Skeletal muscle satellite cell (primary cell): ENCODE results near the gene PPFIA4.

ENCODE experiments used
- H3K27me3 ChIP-seq: 2 replicates; pipeline ENCODE4 v1.7.0; 2013; ENCODE audit warnings: low read length; ENCODE audit not compliant: control insufficient read depth, insufficient read depth
- H3K36me3 ChIP-seq: 2 replicates; pipeline ENCODE4 v1.7.0; 2013; ENCODE audit warnings: mild to moderate bottlenecking, control low read depth, low read length; ENCODE audit not compliant: insufficient read depth
- H3K4me1 ChIP-seq: 2 replicates; pipeline ENCODE4 v1.7.0; 2013; ENCODE audit warnings: low read length; ENCODE audit not compliant: control insufficient read depth, insufficient read depth
- H3K4me2 ChIP-seq: 2 replicates; pipeline ENCODE4 v1.7.0; 2013; ENCODE audit warnings: mild to moderate bottlenecking, low read length
- H3K4me3 ChIP-seq: 2 replicates; pipeline ENCODE4 v1.7.0; 2013; ENCODE audit warnings: low read length
- H3K9ac ChIP-seq: 2 replicates; pipeline ENCODE4 v1.7.0; 2013; ENCODE audit warnings: mild to moderate bottlenecking, low read depth, low read length, moderate library complexity
- H3K9me3 ChIP-seq: replicated peaks from 2 replicates; pipeline ENCODE4 v1.7.0; 2013; ENCODE audit warnings: mild to moderate bottlenecking, control low read depth, low read length

PPFIA4 gene

DNA sequence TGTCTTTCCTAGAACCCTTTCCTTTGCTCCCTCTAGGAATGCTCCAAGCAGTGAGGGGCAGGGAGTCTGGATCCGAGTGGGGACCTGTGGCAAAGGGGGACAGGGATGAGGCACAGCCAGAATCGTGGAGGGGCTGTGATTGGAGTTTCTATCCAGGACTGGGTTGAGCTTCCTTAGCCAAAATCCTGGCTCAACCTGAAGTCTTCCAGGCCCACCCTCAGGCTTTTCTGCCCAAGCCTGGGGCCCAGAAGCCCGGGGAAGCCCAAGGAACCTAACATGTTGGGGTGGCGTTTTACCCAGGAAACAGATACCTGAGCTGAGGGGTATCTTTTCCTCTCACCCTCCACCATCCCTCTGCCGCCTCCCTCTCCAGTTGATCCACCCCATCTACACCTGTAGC, 54.2 kb downstream of the PPFIA4 start:
- Histone ChIP-seq H3K4me1 (no peaks in the 10 kb centered on the region), H3K27me3 (peaks cover 17% of the 10 kb centered on the region), H3K9me3 (no peaks in the 10 kb centered on the region), H3K9ac (no peak overlapping the region), H3K36me3 (peaks cover 3% of the 10 kb centered on the region), H3K4me2 (no peak overlapping the region), H3K4me3 (no peak overlapping the region)

DNA sequence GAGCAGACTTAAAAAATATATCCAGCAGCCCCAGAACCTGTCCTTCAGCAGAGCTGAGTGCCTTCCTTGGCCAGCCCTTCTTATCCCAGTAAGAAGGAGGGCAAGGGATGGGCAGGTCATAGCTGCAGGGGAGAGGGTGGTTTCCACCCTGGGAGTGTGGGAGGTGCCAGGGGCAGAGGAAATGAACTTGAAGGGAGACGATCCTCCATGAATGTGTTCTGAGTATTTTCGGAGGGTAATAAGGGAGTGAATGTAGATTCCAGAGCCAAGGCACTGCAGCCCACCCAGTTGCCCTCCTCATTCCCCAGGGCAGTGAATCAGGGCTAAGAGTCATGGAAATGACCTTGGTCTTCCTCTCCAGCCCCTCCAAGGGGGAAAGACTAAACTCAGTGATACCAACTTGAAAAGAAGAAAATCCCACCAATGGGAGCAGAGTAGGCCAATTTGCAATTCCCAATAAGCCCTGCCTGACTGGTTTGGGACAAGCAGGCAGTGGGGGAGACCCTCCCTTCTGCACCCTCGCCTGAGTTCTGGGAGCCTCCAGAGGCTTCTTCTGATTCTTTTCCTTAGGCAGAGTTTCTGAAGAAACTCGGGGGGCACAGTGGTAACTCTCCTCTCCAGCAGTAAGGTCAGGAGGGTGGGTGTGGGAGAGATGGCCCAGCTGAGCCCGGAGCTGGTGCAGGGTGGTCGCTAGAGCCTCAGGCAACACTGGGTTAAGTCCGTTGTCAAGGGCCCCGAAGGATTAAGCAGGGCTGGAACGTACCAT, 55.4 kb downstream of the PPFIA4 start:
- Histone ChIP-seq H3K9me3 (no peaks in the 10 kb centered on the region), H3K27me3 (peaks cover 19% of the 10 kb centered on the region), H3K4me1 (no peaks in the 10 kb centered on the region), H3K4me2 (no peak overlapping the region), H3K9ac (no peak overlapping the region), H3K4me3 (no peak overlapping the region), H3K36me3 (peaks cover 3% of the 10 kb centered on the region)

DNA sequence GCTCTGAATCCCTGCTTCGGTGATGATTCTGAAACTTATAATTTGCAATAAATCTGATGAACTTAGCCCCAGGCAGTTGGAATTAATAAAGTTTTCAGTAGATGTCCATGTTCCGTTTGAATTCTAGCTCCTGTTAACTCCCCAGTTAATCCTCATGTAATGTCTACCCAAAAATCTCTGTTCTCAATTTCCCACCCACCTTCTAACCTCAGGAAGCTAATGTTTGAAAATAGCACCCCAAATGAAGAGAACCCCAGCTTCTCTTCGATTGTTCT, 55.9 kb downstream of the PPFIA4 start:
- H3K9me3 ChIP-seq: no peaks in the 10 kb centered on the region
- H3K4me3 ChIP-seq: no peak overlapping the region
- no peak overlapping the region for H3K4me2 ChIP-seq
- peaks cover 3% of the 10 kb centered on the region for H3K36me3 ChIP-seq
- no peaks in the 10 kb centered on the region for H3K4me1 ChIP-seq
- no peak overlapping the region for H3K9ac ChIP-seq
- peaks cover 24% of the 10 kb centered on the region for H3K27me3 ChIP-seq

DNA sequence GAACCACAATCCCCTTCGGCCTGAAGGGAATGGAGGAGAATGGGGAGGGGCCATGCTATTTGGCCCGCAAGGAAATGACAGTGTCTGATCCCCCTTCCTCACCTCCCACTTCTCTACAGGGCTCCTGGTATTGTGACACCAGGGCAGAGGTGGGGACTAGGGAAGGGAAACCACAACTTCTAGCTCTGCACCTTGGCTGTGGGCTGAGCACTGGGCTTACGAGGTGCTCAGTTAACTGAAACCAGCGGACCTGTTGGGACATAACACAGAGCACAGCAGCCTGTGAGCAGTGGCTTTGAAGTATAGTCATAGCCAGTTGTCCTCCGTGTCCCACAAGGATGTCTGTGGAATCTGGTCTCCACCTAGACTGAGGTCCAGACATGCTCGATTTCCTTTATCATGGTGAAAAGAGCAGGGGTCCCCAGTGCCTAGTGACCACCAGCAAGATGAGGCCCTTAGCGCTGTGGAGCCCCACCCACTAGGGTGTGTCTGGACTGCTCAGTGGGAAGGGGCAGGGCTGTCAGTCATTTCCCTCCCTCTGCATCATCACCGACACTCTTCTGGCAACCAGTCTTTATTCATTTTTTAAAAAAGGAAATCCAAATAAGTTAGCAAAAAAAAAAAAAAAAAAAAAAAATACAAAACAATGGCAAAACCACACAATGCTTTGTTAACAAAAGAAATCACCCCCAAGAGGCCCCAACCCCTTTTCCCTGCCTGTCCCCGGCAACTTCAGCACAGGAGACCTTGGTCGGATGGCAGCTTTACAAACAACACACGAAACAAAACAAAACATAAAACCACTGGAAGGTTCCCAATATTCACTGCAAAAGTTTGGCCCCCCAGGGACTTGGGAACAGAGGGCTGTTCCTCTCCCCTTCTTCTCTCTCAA, 56.5 kb downstream of the PPFIA4 start:
- peaks cover 3% of the 10 kb centered on the region for H3K36me3 ChIP-seq
- no peak overlapping the region for H3K4me2 ChIP-seq
- peaks cover 28% of the 10 kb centered on the region for H3K27me3 ChIP-seq
- H3K9me3 ChIP-seq: no peaks in the 10 kb centered on the region
- H3K4me3 ChIP-seq: no peak overlapping the region
- H3K4me1 ChIP-seq: no peaks in the 10 kb centered on the region
- H3K9ac ChIP-seq: no peak overlapping the region

DNA sequence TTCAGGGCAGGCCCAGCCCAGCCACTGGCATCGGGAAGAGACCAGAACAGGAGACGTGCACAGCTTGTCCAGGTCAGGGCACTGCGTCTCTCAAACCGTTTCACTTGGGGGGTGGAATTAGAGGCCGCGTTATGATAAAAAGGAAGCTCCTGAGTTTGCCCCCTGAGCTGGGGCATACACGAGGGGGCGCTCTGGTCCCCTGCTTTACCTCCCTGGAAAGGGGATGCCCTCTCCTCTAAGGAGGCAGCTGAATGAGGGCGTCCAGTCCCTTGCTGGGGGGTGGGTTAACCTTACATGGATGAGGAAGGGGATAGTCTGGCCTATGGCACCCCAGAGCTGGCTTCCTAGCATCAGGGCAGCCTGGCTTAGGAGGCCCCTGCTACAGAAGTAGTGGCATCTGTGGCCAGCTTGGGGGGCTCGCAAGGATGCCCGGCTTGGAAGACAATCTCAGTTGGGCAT, 57.2 kb downstream of the PPFIA4 start:
- no peaks in the 10 kb centered on the region for H3K4me1 ChIP-seq
- peaks cover 32% of the 10 kb centered on the region for H3K27me3 ChIP-seq
- H3K4me3 ChIP-seq: no peak overlapping the region
- no peak overlapping the region for H3K4me2 ChIP-seq
- H3K9ac ChIP-seq: no peak overlapping the region
- no peaks in the 10 kb centered on the region for H3K9me3 ChIP-seq
- H3K36me3 ChIP-seq: peaks cover 3% of the 10 kb centered on the region

DNA sequence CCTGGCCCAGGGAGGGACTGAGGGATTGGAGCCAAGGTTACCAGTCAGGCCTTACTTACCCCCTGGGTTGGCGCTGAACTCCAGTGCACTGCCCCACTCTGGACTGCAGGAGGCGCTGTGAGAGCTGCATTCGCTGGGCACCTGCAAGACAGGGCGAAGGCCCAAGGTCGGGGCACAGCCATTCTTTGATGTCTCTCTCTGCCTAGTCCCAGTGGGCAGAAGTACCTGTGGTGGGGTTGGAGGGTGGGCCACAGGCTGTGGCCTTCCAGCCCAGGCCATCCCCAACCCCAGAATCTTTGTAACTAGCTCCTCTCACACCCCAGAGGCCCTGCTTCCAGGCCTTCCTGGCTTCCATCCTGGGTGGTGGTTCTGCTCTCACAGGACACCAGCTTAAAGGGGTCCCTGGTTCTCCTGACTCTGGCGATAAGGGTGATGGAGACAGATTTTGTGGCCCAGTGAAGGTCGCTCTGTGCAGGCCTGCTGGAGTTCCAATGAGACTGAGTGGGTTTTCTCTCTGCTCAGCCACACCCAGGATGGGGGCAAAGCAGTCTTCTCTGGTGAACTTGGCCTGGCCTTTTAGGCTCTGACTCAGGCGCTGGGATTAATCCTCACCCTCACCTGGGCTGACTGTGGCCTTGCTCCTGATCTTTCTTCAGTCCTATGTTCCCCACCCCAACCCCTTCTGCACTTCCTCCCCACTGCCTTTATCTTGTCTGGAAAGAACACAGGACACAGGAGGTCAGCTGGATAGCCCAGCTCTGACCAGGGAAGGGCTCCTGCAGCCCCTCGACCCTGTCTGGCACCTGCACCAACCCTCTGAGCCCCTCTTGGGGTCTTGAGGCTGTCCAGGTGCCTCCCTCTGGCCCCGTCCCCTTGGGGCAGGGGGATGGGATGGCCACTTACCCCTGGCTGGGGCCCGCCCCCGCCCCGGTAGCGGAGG, 58.6 kb downstream of the PPFIA4 start:
- Histone ChIP-seq H3K9ac (no peak overlapping the region), H3K4me3 (no peak overlapping the region), H3K36me3 (no peaks in the 10 kb centered on the region), H3K27me3 (peaks cover 35% of the 10 kb centered on the region), H3K4me1 (no peaks in the 10 kb centered on the region), H3K9me3 (no peaks in the 10 kb centered on the region), H3K4me2 (no peak overlapping the region)

DNA sequence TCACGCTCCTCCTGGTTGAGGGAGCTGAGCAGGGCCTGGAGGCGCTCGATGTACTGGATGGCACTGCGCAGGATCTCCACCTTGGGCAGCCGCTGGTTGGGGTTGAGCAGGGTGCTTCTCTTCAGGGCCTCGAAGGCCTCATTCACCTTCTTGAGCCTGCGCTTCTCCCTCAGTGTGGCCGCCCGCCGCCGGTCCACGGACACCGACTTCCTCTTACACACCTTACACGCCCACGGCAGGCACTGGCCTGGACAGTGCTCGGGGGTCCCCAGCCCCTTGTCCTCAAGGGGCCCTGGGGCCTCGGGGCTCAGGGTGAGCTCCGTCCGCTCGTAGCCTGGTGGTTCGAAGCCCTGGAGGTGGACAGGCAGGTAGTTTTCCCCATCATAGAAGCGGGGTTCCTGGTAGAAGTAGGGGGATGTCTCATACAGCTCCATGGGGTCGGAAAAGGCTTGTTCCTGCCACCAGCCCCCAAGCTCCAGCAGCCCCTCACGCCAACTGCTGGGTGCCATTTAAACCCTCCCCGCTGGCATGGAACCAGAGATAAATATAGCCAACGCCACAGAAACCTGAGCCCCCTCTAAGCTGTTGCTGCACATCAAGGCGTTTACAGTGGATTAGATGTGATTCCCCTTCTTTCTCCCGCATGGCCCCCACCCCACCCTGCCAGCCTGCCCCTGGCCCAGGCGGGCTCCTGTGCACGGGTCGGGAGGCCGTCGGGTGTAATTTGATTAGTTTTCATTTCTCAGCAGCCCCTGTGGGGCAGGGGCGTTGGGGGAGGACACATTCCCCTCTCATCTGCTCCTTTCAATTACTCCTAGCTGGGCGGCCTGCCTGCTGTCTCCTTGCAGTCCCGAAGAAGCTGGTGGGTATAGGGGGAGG, 59.5 kb downstream of the PPFIA4 start, which contains the start of gene MYOG:
MYOG (minus strand) TSS at position 485 of the 879 bp plus-strand sequence; CDS start at position 434, 51 bp downstream.
- H3K4me2 ChIP-seq: no peak within 1 kb of the TSS
- H3K9me3 ChIP-seq: no peaks in the 10 kb centered on the region
- H3K36me3 ChIP-seq: no peaks in the 10 kb centered on the region
- H3K4me1 ChIP-seq: peaks cover 4% of the 10 kb centered on the region
- H3K9ac ChIP-seq: no peak within 1 kb of the TSS
- H3K27me3 ChIP-seq: peaks cover 40% of the 10 kb centered on the region
- H3K4me3 ChIP-seq: no peak within 1 kb of the TSS

DNA sequence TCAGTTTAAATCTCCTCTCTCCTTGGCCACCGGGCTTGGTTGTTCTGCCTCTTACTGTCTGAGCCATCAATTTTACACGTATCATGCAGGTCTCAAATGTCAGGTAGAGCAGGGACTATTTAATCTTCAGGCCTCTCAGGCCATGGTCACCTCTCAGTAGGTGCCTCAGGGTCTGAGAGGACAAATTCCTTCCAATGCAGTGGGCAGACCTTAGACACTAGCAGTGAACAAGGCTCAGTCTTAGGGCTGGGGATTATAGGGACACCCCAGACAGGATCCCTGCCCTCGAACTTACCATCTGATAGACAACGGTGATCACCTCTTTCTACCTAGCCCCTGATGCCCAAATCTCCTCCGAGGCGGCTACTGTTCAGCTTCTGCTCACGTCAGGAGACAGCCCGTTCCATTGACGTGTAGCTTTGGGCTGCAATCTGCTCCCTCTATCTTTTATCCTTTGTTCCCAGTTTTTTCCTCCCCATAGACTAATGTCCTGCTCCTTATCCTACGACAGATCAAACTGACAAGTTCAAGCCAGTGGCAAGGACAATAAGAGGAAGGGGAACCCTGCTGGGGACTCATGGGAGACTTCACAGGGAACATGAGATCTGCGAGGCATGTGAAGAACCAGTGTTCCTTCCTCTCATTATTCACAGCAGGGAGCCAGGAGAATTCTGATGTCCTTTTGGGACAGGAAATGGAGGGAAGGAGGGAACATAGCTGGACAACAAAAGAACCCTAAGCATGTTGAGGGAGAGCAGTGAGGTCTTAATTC, 60.9 kb downstream of the PPFIA4 start:
- Histone ChIP-seq H3K9me3 (no peaks in the 10 kb centered on the region), H3K9ac (no peak overlapping the region), H3K4me3 (no peak overlapping the region), H3K36me3 (no peaks in the 10 kb centered on the region), H3K27me3 (peaks cover 43% of the 10 kb centered on the region), H3K4me1 (peaks cover 11% of the 10 kb centered on the region), H3K4me2 (no peak overlapping the region)

DNA sequence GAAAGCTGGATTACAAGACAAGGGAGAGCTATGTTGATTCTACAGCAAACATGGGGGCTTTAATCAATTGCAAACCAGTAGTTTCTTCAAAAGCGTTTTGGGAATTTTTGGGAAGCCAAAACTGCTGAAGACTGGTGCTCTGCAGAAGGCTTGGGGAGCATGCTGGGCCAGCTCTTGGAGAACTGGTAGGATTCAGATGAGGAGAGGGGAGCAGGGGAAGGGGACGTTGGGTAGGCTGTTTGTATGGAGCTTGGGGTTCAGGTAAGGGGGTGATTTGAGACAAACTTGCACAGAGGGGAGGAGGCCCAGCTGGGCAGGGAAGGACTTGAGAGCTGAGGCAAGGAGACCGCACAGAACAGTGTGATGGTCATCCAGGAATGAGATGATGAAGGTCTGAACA, 62.1 kb downstream of the PPFIA4 start:
- H3K9me3 ChIP-seq: no peaks in the 10 kb centered on the region
- peaks cover 14% of the 10 kb centered on the region for H3K4me1 ChIP-seq
- no peak overlapping the region for H3K4me3 ChIP-seq
- H3K36me3 ChIP-seq: no peaks in the 10 kb centered on the region
- H3K9ac ChIP-seq: no peak overlapping the region
- H3K27me3 ChIP-seq: peaks cover 39% of the 10 kb centered on the region
- no peak overlapping the region for H3K4me2 ChIP-seq

DNA sequence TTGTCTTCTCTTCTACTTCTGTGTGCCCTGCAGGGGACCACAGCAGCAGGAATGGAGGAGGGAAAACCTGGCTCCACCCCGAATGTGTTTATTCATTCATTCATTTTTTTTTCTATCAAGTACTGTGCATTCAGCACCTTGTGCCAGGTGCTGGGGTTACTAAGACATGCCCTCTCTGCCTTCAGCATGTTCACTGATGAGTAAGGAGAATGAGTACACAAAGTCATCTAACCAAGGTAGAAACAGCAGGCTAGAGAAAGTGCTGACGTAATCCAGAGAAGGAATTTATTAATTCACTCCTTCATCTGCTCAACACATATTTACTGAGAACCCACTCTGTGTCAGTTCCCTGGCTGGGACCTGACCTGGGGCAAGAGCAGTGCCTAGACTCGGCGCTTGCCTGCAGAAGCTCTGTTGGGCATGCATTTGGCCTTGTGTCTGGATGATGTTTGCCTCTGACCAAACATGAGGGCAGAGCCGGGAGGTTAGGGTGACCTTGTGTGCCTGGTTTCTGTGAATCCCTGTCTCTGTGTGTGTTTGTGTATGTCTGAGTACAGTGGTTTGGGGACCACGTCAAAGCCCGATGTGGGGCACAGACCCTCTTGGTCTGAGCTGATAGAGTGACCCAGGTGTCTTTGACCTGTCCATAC, 62.8 kb downstream of the PPFIA4 start:
- Histone ChIP-seq H3K4me3 (no peak overlapping the region), H3K9me3 (no peaks in the 10 kb centered on the region), H3K36me3 (no peaks in the 10 kb centered on the region), H3K4me1 (peaks cover 14% of the 10 kb centered on the region), H3K27me3 (peaks cover 39% of the 10 kb centered on the region), H3K9ac (no peak overlapping the region), H3K4me2 (no peak overlapping the region)
